GM12873 (cell line): ENCODE results near the gene IFITM10.
A peak's percentile ranks its signal among the peaks of the same experiment; 100 is the strongest.

Experiments used
- TF ChIP-seq, protein P1 (sequence below): IDR thresholded peaks from 2 replicates; pipeline ENCODE4 v1.5.1; 2012; ENCODE audit warnings: low read depth, mild to moderate bottlenecking, moderate library complexity, low read length, control low read depth; ENCODE audit not compliant: insufficient read depth; ENCODE audit errors: missing control alignments

Gene IFITM10

DNA sequence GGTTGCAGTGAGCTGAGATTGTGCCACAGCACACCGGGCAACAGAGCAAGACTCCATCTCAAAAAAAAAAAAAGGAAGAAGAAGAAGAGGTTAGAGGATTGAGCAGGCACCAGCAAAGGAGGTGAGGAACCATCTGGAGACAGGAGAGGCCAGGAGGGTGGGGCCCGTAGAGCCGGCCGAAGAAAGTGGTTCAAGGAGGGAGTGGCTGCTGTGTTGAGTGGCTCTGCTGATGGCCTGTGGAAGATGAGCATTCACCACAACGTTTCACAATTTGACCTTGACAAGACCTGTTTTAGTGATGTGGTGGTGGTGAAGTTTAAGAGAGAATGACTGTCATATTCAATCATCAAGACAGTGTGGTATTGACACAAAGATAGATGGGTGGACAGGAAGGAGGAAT lies 20.1 kb upstream of the IFITM10 start:
- TF ChIP-seq, protein P1, sequence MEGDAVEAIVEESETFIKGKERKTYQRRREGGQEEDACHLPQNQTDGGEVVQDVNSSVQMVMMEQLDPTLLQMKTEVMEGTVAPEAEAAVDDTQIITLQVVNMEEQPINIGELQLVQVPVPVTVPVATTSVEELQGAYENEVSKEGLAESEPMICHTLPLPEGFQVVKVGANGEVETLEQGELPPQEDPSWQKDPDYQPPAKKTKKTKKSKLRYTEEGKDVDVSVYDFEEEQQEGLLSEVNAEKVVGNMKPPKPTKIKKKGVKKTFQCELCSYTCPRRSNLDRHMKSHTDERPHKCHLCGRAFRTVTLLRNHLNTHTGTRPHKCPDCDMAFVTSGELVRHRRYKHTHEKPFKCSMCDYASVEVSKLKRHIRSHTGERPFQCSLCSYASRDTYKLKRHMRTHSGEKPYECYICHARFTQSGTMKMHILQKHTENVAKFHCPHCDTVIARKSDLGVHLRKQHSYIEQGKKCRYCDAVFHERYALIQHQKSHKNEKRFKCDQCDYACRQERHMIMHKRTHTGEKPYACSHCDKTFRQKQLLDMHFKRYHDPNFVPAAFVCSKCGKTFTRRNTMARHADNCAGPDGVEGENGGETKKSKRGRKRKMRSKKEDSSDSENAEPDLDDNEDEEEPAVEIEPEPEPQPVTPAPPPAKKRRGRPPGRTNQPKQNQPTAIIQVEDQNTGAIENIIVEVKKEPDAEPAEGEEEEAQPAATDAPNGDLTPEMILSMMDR: no peak

- TF ChIP-seq, protein P1: no peak
Observed at GRCh38 chr11:1770061-1770460, 19.7 kb upstream of the IFITM10 start.

GRCh38 chr11:1768141-1768469 lies 17.7 kb upstream of the IFITM10 start:
- TF ChIP-seq, protein P1: no peak

DNA sequence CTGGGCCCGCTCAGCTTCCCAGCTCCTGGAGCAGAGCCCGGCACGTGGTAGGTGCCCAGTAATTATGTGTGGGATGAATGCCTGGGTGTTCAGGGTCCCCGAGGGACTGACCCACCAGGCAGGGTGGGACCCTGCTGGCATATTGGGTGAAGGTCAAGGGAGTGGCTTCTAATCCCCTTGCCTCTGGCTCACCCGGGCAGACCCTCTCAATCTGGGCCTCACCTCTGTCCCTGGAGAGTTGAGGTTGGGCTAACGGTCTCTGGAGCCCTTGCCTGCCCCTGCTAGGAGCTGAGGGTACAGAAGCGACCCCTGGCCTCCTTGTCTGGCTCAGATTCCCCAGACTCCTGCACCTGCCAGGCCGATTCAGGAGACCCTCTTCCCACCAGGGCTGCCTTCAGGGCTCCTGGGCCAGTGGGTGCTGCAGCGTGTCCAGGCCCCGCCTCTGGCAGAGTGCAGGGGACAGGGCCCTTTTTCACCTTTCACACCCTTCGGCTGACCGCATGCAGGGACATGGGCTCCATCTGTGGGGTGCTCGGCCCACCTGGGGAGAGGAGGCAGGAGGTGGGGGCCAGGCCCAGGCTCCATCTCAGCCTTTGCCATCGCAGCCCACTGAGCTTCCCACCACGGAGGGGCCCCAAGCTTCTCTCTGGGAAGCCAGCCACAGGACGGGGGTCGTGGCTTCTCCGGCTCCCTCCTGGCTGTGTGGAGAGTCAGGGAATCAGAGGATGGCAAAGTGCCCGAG lies 17.2 kb upstream of the IFITM10 start:
- TF ChIP-seq, protein P1: no peak

DNA sequence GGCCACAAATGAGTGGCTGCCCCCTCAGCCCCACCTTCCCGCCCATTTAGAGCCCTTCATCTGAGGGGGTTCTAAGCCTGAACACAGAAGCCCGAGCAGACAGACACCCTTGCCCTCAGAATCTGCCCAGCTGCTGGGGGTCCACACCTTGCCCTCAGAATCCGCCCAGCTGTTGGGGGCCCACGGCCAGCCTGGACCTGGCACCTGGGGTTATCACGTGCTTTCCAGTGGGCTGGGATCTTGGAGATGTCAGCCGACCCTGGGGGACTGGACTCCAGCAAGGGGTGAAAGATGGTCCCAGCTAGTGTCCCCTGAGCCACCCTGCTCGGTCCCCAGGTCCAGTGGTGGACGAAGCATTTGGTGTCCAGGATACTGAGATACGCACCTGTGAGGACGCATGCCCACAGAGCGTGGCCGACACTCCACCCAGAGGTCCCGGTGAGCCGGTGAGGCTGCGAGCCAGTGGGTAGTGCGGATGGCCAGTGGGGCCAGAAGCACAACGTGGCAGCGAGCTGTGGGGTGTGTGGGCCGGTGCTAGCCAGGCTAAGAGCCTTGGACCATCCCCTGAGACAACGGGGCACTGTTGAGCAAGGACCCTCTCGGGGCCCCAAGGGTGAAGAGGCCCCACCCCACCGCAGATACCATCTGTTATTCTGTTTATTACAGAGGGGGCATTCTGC lies 16.5 kb upstream of the IFITM10 start:
- TF ChIP-seq, protein P1: no peak

DNA sequence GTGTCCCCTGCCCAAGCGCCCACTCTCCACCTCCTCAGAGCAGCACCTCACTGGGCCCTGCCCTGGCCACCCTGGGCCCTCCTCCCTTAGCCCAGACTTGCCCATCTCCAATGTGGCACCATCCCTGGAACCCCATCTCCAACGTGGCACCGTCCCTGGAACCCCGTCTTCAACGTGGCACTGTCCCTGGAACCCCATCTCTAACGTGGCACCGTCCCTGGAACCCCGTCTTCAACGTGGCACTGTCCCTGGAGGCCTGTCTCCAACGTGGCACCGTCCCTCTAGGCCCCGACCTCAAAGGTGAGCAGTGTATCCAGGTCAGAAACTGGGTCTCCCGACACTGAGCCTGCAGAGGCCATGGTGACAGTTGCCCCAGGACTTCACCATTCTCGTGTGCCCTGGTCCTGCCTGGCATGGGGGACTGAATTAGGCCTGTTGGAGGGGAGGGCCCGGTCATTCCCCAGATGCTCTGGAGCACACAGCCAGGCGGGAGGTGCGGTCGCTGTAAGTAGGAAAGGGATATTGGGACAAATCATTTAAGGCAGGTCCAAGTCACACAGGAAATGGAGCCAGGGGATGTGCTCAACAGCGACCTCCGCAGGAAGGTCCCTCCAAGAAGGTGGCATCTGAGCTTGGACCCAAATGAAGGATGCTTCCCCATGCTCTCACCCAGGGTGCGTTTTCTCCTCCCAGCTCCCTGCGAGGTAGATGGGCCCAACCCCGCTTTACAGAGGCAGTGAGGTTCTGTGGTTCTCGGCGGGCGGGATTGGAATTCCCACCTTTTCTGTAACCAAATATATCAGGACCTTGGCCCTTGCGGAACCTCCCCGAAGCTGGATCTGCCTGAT lies 15.7 kb upstream of the IFITM10 start:
- TF ChIP-seq, protein P1: peak; percentile 45

GRCh38 chr11:1763796-1764661 lies 13.6 kb upstream of the IFITM10 start, which contains the start of gene CTSD:
CTSD (minus strand) TSS chr11:1763927; CDS start chr11:1763859, 68 bp downstream.
- TF ChIP-seq, protein P1: no peak
